K562 (cell line): ENCODE data around the gene METAP1D. TPM values are rescaled to one million over a fixed set of nuclear protein-coding genes. Genes with fewer than 3 reads are reported as not detected.

Source experiments
- ATAC-seq: fragments of 200-7000 bp; cut with Tn5 transposase; 3 replicates; pipeline ENCODE4 v1.9.1; 2020; ENCODE audit warnings: moderate library complexity
- BruUV-seq: library from RNA; stranded (reverse); fragments of 400-500 nt; replicated peaks from 2 replicates; lab custom pipeline; 2021; lab: Mats Ljungman, UMichigan
- CTCF ChIA-PET: fragments of 300-600 bp; formaldehyde crosslinking; extraction: SDS; loops from one replicate; lab custom pipeline; 2021; ENCODE audit warnings: low intra/inter-chr PET ratio; lab: Yijun Ruan, JAX
- POLR2A ChIA-PET: fragments of 300-600, 350-650 bp; sonication (Branson Sonifier 250); formaldehyde crosslinking; extraction: SDS; loops from one replicate; lab custom pipeline; 2021; ENCODE audit warnings: antibody characterized with exemption, inconsistent platforms; lab: Yijun Ruan, JAX
- DNase-seq, 4 experiments: peaks; one replicate each; pipeline versions ENCODE4 v3.0.0 to v3.0.0-alpha.2; 2011 to 2018; ENCODE audit warnings: low spot score in 3 of 4, mixed read lengths in 3 of 4; ENCODE audit errors: extremely low read depth in 1 of 4
- FAIRE-seq: peaks from 2 replicates; lab custom pipeline; 2011; peaks lifted over from hg19 to GRCh38; lab: Jason Lieb, UNC
- H2AFZ ChIP-seq: 2 replicates; pipeline ENCODE4 v1.6.0; 2011; ENCODE audit warnings: low read depth, low read length, control low read depth, inconsistent platforms
- H3K27ac ChIP-seq: fragments of 200-600 bp; 3 replicates; pipeline ENCODE4 v1.8.0; 2011; ENCODE audit warnings: low read depth, mild to moderate bottlenecking, control low read depth, inconsistent platforms, low read length, moderate library complexity, mixed read lengths; ENCODE audit errors: extremely low read depth
- H3K27me3 ChIP-seq, 2 experiments: fragments of 300-600 bp in 1 of 2; 2 replicates in 1 of 2; 3 replicates in 1 of 2; pipeline versions ENCODE4 v1.6.0 to v1.8.0; 2011; ENCODE audit warnings: inconsistent platforms in 2 of 2, low read length in 2 of 2, mild to moderate bottlenecking in 1 of 2, mixed read lengths in 1 of 2, moderate library complexity in 1 of 2; ENCODE audit not compliant: control insufficient read depth in 2 of 2, insufficient read depth in 2 of 2
- H3K36me3 ChIP-seq: fragments of 300-600 bp; 3 replicates; pipeline ENCODE4 v1.8.0; 2011; ENCODE audit warnings: mild to moderate bottlenecking, low read length, inconsistent platforms; ENCODE audit not compliant: control insufficient read depth, insufficient read depth
- H3K4me1 ChIP-seq, 2 experiments: fragments of 200-600 bp in 1 of 2; replicated peaks in 1 of 2; 2 replicates in 1 of 2; 3 replicates in 1 of 2; pipeline versions ENCODE4 v1.5.1 to v1.8.0; 2011; ENCODE audit warnings: inconsistent platforms in 2 of 2, low read length in 2 of 2, mild to moderate bottlenecking in 1 of 2, mixed read lengths in 1 of 2, moderate library complexity in 1 of 2; ENCODE audit not compliant: control insufficient read depth in 2 of 2, insufficient read depth in 2 of 2
- H3K4me2 ChIP-seq: 2 replicates; pipeline ENCODE4 v1.6.1; 2011; ENCODE audit warnings: low read length, control low read depth, inconsistent platforms, mixed read lengths; ENCODE audit not compliant: insufficient read depth
- H3K4me3 ChIP-seq: fragments of 200-600 bp; sonication (generic), shearing (Covaris generic); 2 replicates; pipeline ENCODE4 v1.5.1; 2016; ENCODE audit warnings: control low read depth, inconsistent platforms
- H3K79me2 ChIP-seq: fragments of 200-600 bp; 3 replicates; pipeline ENCODE4 v1.8.0; 2011; ENCODE audit warnings: low read length, inconsistent platforms; ENCODE audit not compliant: control insufficient read depth, insufficient read depth
- H3K9ac ChIP-seq, 2 experiments: 2 replicates each; pipeline versions ENCODE4 v1.6.0 to v1.6.1; 2011; ENCODE audit warnings: low read depth in 2 of 2, low read length in 2 of 2, control low read depth in 1 of 2, inconsistent platforms in 1 of 2, mild to moderate bottlenecking in 1 of 2, mixed read lengths in 1 of 2; ENCODE audit not compliant: insufficient read depth in 1 of 2
- H3K9me1 ChIP-seq: one replicate; pipeline ENCODE4 v1.6.0; 2011; ENCODE audit warnings: inconsistent platforms, mild to moderate bottlenecking, low read length, moderate library complexity; ENCODE audit not compliant: control insufficient read depth, insufficient read depth
- H3K9me3 ChIP-seq: replicated peaks from 2 replicates; pipeline ENCODE4 v1.5.1; 2011; ENCODE audit warnings: low read depth, low read length, inconsistent platforms; ENCODE audit not compliant: control insufficient read depth, insufficient read depth
- H4K20me1 ChIP-seq: replicated peaks from 2 replicates; pipeline ENCODE4 v1.6.1; 2011; ENCODE audit warnings: low read length, inconsistent platforms, mixed read lengths; ENCODE audit not compliant: control insufficient read depth, insufficient read depth
- BRD4 ChIP-seq: fragments of 200-600 bp; sonication (generic); IDR thresholded peaks from 2 replicates; pipeline ENCODE4 v1.6.1; 2017; ENCODE audit warnings: inconsistent platforms
- CXXC5 ChIP-seq: fragments of 250-450 bp; sonication (Bioruptor Pico); IDR thresholded peaks from 2 replicates; pipeline ENCODE4 v1.8.0; 2022; ENCODE audit warnings: inconsistent platforms, mild to moderate bottlenecking, moderate library complexity
- FOXK1 ChIP-seq: sonication (generic); formaldehyde crosslinking; IDR thresholded peaks from 2 replicates; pipeline ENCODE4 v1.8.0; 2022; ENCODE audit warnings: missing genetic modification reagents, mild to moderate bottlenecking, borderline replicate concordance
- KDM1A ChIP-seq, 2 experiments: fragments of 450-650 bp; IDR thresholded peaks; 2 replicates each; pipeline ENCODE4 v1.6.1; 2016; ENCODE audit warnings: mild to moderate bottlenecking in 2 of 2
- SOX6 ChIP-seq: fragments of 450-650 bp; IDR thresholded peaks from 2 replicates; pipeline ENCODE4 v1.6.1; 2014; ENCODE audit warnings: mild to moderate bottlenecking
- TEAD1 ChIP-seq, 2 experiments: fragments of 450-650 bp in 1 of 2; sonication (generic) in 1 of 2; formaldehyde crosslinking; IDR thresholded peaks; 2 replicates each; pipeline versions ENCODE4 v1.4.0 to v1.8.0; 2020 to 2022; ENCODE audit warnings: mild to moderate bottlenecking in 2 of 2, missing genetic modification reagents in 1 of 2
- WHSC1 ChIP-seq: IDR thresholded peaks from one replicate; pipeline ENCODE4 v1.6.1; 2012; ENCODE audit warnings: low read length, control low read depth, inconsistent platforms
- ZBTB1 ChIP-seq: sonication (generic); formaldehyde crosslinking; IDR thresholded peaks from 2 replicates; pipeline ENCODE4 v1.8.1; 2023; ENCODE audit warnings: missing genetic modification reagents, low read depth, mild to moderate bottlenecking, borderline replicate concordance
- ZBTB17 ChIP-seq: fragments of 450-650 bp; formaldehyde crosslinking; IDR thresholded peaks from 2 replicates; pipeline ENCODE4 v1.4.0; 2020; ENCODE audit warnings: mild to moderate bottlenecking
- ZNF197 ChIP-seq: fragments of 200-800 bp; sonication (Bioruptor generic); IDR thresholded peaks from 2 replicates; pipeline ENCODE4 v1.6.1; 2016; ENCODE audit warnings: low read depth, missing genetic modification characterization, missing compliant biosample characterization
- ZNF253 ChIP-seq: fragments of 250-450 bp; sonication (Bioruptor Pico); conservative IDR thresholded peaks from 2 replicates; pipeline ENCODE4 v1.6.1; 2021; ENCODE audit warnings: mild to moderate bottlenecking
- ZNF584 ChIP-seq: fragments of 200-800 bp; sonication (Bioruptor generic); IDR thresholded peaks from 2 replicates; pipeline ENCODE4 v1.6.1; 2016; ENCODE audit warnings: low read depth, mild to moderate bottlenecking, missing genetic modification characterization, missing compliant biosample characterization
- ZNF740 ChIP-seq, 3 experiments: fragments of 200-800 bp in 1 of 3; sonication (Bioruptor generic) in 1 of 3; sonication (generic) in 1 of 3; formaldehyde crosslinking in 1 of 3; IDR thresholded peaks; 2 replicates each; pipeline versions ENCODE4 v1.6.1 to v1.8.0; 2016 to 2022; ENCODE audit warnings: mild to moderate bottlenecking in 2 of 3, missing compliant biosample characterization in 2 of 3, missing genetic modification characterization in 2 of 3, missing genetic modification reagents in 1 of 3
- WGBS: fragments of 100-300 bp; shearing (Covaris generic); methylation state at CpG from one replicate; pipeline ENCODE4 v1.1.6; 2016; ENCODE audit warnings: low coverage, mixed read lengths; ENCODE audit not compliant: insufficient coverage; ENCODE audit errors: missing lambda C conversion rate; 5-methylcytosine and 5-hydroxymethylcytosine counted together
- in situ Hi-C: fragments of 300-500 bp; cut with MboI; formaldehyde crosslinking; loops from 4 replicates; pipeline ENCODE4 v1.15.0; 2018; ENCODE audit warnings: inconsistent platforms, mixed read lengths
- intact Hi-C: fragments of 100-400 bp; cut with micrococcal nuclease; formaldehyde crosslinking; loops from 2 replicates; pipeline ENCODE4 v1.14.2; 2022
- polyA plus RNA-seq, 8 experiments: library from polyadenylated mRNA; depleted of rRNA in 4 of 8; stranded (reverse) in 5 of 8; unstranded in 3 of 8; fragments of >200 nt; fragmentation: Nextera tagmentation in 2 of 8; fragmentation: Illumina TruSeq in 1 of 8; extraction: Ambion mirVana in 2 of 8; extraction: Trizol in 1 of 8; gene quantifications; 2 replicates each; pipeline versions ENCODE4 v1.2.1 to v1.2.3, GENCODE V29; 2011 to 2014; ENCODE audit warnings: inconsistent platforms in 1 of 8, missing spikeins in 1 of 8
- total RNA-seq, 7 experiments: library from RNA; depleted of rRNA in 6 of 7; stranded (reverse); fragments of >200 nt in 6 of 7; fragmentation: Illumina TruSeq in 2 of 7; extraction: Trizol in 2 of 7; gene quantifications; 2 replicates each; pipeline versions ENCODE4 v1.2.1 to v1.2.3, GENCODE V29; 2011 to 2021; ENCODE audit warnings: low replicate concordance in 1 of 7
- TF ChIP-seq, protein P1 (sequence below): sonication (generic); IDR thresholded peaks from 2 replicates; pipeline ENCODE4 v1.6.1; 2016
- TF ChIP-seq, protein P2 (sequence below): fragments of 250-450 bp; sonication (Bioruptor Pico); IDR thresholded peaks from 2 replicates; pipeline ENCODE4 v1.5.1; 2021; ENCODE audit warnings: mild to moderate bottlenecking

METAP1D gene
- total and polyA plus RNA-seq, 9 of the 15 experiments (the other 6 are each of a cell fraction or from before 2014, with no cell fraction given) = 8.0 to 23.4 (median 15.7) TPM

DNA sequence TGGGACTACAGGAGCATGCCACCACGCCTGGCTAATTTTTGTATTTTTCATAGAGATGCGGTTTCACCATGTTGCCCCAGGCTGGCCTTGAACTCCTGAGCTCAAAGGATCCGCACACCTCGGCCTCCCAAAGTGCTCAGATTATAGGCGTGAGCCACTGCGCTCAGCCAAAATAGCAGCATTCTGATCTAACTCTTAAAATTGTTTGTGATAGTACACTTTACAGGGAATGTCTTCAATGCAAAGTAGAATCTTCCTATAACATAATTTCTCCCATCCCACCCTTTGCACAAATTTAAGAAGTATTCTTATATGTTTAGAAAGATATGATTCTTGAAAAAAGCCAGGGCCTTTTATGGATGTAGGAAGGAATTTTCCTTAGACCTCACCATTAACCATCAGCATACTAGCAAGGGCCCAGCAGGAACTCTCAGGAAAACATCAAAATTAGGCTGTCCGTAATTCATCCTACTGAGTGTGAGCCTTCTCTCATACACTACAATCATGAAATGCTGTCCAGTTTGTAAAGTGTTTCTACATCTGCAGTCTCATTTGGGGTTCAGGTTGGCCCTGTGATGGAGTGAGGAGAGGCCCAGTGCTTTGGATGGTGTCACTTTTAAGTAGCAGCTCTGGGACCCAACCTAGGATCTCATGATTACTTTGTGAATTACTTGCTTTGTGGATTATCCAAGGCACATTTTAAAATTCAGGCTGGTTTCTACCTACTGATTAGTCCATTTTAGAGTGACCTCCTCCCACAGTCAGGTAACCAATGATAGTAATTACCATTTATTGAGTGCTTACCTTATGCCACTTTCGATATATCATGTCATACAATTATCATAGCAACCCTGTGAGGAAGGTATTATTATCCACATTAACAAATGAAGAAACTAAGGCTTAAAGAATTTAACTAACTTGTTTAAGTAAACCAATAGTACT is 48.1 kb downstream of the METAP1D start:
- no TSS peak for BruUV-seq
- peak; percentile 11 for FAIRE-seq
- TF ChIP-seq ZNF584 (peak; percentile 61), WHSC1 (peak; percentile 26), KDM1A (IDR thresholded peaks at IDR 0.05) (no peak), ZNF740 (CRISPR knock-in tag; IDR thresholded peaks at IDR 0.05) (no peak), ZNF740 (tag; IDR thresholded peaks at IDR 0.05) (0 out of 4 replicates have a peak, but pooled peaks of 1 of the 2 experiments have one; percentile 12), ZNF253 (no peak), TEAD1 (CRISPR knock-in tag; IDR thresholded peaks at IDR 0.05) (0 out of 4 replicates have a peak, but pooled peaks of 1 of the 2 experiments have one; percentile 34), ZBTB17 (CRISPR knock-in tag) (0 out of 2 replicates have a peak, but pooled peaks have one; percentile 21), BRD4 (0 out of 2 replicates have a peak, but pooled peaks have one; percentile 20), ZNF197 (CRISPR knock-in tag) (0 out of 2 replicates have a peak, but pooled peaks have one; percentile 54), CXXC5 (0 out of 2 replicates have a peak, but pooled peaks have one; percentile 25), SOX6 (no peak), FOXK1 (no peak), ZBTB1 (no peak)
- TF ChIP-seq, protein P1, sequence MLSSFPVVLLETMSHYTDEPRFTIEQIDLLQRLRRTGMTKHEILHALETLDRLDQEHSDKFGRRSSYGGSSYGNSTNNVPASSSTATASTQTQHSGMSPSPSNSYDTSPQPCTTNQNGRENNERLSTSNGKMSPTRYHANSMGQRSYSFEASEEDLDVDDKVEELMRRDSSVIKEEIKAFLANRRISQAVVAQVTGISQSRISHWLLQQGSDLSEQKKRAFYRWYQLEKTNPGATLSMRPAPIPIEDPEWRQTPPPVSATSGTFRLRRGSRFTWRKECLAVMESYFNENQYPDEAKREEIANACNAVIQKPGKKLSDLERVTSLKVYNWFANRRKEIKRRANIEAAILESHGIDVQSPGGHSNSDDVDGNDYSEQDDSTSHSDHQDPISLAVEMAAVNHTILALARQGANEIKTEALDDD = peak; percentile 83
- TF ChIP-seq, protein P2, sequence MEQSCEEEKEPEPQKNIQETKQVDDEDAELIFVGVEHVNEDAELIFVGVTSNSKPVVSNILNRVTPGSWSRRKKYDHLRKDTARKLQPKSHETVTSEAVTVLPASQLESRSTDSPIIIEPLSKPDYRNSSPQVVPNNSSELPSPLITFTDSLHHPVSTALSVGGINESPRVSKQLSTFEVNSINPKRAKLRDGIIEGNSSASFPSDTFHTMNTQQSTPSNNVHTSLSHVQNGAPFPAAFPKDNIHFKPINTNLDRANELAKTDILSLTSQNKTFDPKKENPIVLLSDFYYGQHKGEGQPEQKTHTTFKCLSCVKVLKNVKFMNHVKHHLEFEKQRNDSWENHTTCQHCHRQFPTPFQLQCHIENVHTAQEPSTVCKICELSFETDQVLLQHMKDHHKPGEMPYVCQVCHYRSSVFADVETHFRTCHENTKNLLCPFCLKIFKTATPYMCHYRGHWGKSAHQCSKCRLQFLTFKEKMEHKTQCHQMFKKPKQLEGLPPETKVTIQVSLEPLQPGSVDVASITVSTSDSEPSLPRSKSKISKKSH (CRISPR knock-in tag) = 0 out of 2 replicates have a peak, but pooled peaks have one; percentile 50

More for the DNA sequence above, 48.1 kb downstream of the METAP1D start:
- H3K27me3 ChIP-seq = no peaks in the 10 kb centered on the region
- DNase-seq (peak in 1 of 4 experiments; percentile 31), ATAC-seq (peak; percentile 49)
- no peaks in the 10 kb centered on the region for H3K36me3 ChIP-seq
- WGBS = 61% methylated on average over 8 of the region's 8 CpGs
- ChIA-PET POLR2A (interaction anchor here (1.2 to 3.0 kb wide), 3 partner anchors 10 to 16 kb away, joined by 3 to 17 read pairs (median 8); no protein-coding TSS in a partner anchor), CTCF (no interaction called here)
- peak overlapping the region; percentile 90 for H2AFZ ChIP-seq
- peak overlapping the region; percentile 83 for H3K27ac ChIP-seq
- H3K9me3 ChIP-seq = no peaks in the 10 kb centered on the region
- in situ Hi-C loops = no loop called here
- no peaks in the 10 kb centered on the region for H3K9me1 ChIP-seq
- H3K4me1 ChIP-seq = peaks cover 3 to 41% of the 10 kb centered on the region in 2 experiments; a peak in 4 of 5 replicates
- H3K79me2 ChIP-seq = peaks cover 11% of the 10 kb centered on the region; the same call in 2 of the 3 replicates
- peak overlapping the region in 1 of 2 experiments; percentile 62; a peak in 3 of 4 replicates for H3K9ac ChIP-seq
- intact Hi-C loops = loop anchor here (2.0 to 5.0 kb wide), 2 partner anchors 37 to 126 kb away; partner anchors contain the start of genes DLX1 and HAT1
- peak overlapping the region; percentile 2; the same call in 1 of the 2 replicates for H3K4me2 ChIP-seq
- no peaks in the 10 kb centered on the region for H4K20me1 ChIP-seq
- no peak overlapping the region for H3K4me3 ChIP-seq
